ENCODE results near the gene MYO1G.

MYO1G gene

GRCh38 chr7:44965937-44966730 is 12.7 kb downstream of the MYO1G start:
- DNase-seq, result no peak

- no peak for DNase-seq
Observed at GRCh38 chr7:44965441-44965903, 13.3 kb downstream of the MYO1G start.

- DNase-seq, result no peak
Observed at GRCh38 chr7:44964831-44965440, 13.9 kb downstream of the MYO1G start.

- no peak for DNase-seq
Observed at GRCh38 chr7:44964384-44964830, 14.4 kb downstream of the MYO1G start.

GRCh38 chr7:44963364-44964290 is 15.2 kb downstream of the MYO1G start:
- no peak for DNase-seq

- no peak for DNase-seq
Observed at GRCh38 chr7:44962483-44963251, 16.1 kb downstream of the MYO1G start.

GRCh38 chr7:44961844-44962482 is 16.9 kb downstream of the MYO1G start:
- no peak for DNase-seq

GRCh38 chr7:44960011-44960580 is 18.7 kb downstream of the MYO1G start:
- no peak for DNase-seq

GRCh38 chr7:44959433-44959951 is 19.3 kb downstream of the MYO1G start:
- DNase-seq, result peak; percentile 22 to 29

- no peak for DNase-seq
Observed at GRCh38 chr7:44958645-44959344, 20.0 kb downstream of the MYO1G start.

GRCh38 chr7:44956157-44956766 is 22.6 kb downstream of the MYO1G start:
- DNase-seq, result no peak

GRCh38 chr7:44955733-44956132 is 23.1 kb downstream of the MYO1G start:
- no peak for DNase-seq

GRCh38 chr7:44953156-44953555 is 25.7 kb downstream of the MYO1G start:
- DNase-seq, result no peak

GRCh38 chr7:44949303-44949702 is 29.5 kb downstream of the MYO1G start:
- no peak for DNase-seq

- no peak for DNase-seq
Observed at GRCh38 chr7:44945479-44945878, 33.3 kb downstream of the MYO1G start.

- DNase-seq, result no peak
Observed at GRCh38 chr7:44944821-44945220, 34.0 kb downstream of the MYO1G start.

- DNase-seq, result no peak
Observed at GRCh38 chr7:44943631-44944030, 35.2 kb downstream of the MYO1G start.

GRCh38 chr7:44937426-44937825 is 41.4 kb downstream of the MYO1G start:
- DNase-seq, result no peak

- no peak for DNase-seq
Observed at GRCh38 chr7:44936322-44936721, 42.5 kb downstream of the MYO1G start.

GRCh38 chr7:44935583-44935982 is 43.2 kb downstream of the MYO1G start:
- no peak for DNase-seq

All from inflammatory macrophage (primary cell).